Measurements from ENCODE around the gene CDIPT. TPM values are rescaled to one million over a fixed set of nuclear protein-coding genes. Genes with fewer than 3 reads are reported as not detected.

Gene CDIPT
- total RNA-seq, 1 experiment from 2014 or later, result 57.4 TPM

DNA sequence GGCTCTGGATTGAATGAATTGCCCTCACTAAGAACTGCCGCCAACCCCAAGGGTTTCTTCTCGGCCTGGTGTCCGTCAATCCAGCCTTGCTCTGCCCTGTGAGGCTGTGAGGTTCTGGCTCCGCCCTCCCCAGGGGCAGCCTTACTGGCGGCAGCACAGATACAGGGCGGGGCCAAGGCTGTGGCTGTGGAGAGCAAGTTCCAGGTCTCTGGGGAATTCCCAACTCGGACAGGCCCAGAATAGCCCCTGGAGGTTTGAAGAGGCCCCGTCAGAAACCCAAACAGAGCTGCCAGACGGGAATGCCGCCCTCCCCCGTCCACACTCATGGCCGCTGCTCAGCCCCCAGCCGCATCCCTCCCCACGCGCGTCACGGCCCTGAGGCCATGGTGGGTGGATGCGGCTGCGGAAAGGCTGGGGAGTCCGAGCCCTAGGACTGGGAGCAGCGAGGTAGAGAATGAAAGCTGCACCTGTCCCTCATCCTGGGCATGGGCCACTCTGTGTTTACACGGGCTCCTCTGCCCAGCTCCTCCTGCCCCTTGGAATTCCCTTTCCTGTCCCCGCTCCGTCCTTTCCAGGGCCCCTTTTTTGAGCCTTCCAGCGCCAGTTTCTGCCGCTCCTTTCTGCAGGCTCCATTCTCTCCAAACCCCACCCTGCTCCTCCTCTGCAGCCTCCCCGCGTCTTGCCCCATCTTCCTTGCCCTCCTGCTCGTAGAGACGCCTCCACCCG is 51.7 kb downstream of the CDIPT start:
- peak; percentile 93 for DNase-seq
- Histone ChIP-seq H3K4me1 (ENCODE audit: low read length) (peaks cover 77% of the 10 kb centered on the region), H3K4me2 (ENCODE audit: low read depth, low read length, poor library complexity, severe bottlenecking) (peak overlapping the region; percentile 80), H4K20me1 (ENCODE audit: insufficient read depth, low read depth, low read length) (peaks cover 20% of the 10 kb centered on the region), H3K9me2 (replicated peaks; ENCODE audit: insufficient read depth, low read length) (no peaks in the 10 kb centered on the region), H3K27ac (ENCODE audit: low read length) (peak overlapping the region; percentile 57), H3K36me3 (ENCODE audit: insufficient read depth, low read length) (peaks cover 23% of the 10 kb centered on the region), H3K9me3 (ENCODE audit: low read length) (no peaks in the 10 kb centered on the region), H3K27me3 (ENCODE audit: low read length) (no peaks in the 10 kb centered on the region), H3K79me2 (ENCODE audit: low read length) (peaks cover 25% of the 10 kb centered on the region), H3K9ac (ENCODE audit: low read length) (peak overlapping the region; percentile 96), H3K4me3 (ENCODE audit: low read length) (peak overlapping the region; percentile 75; the same call in 1 of the 2 replicates), H2AFZ (ENCODE audit: low read length) (no peak overlapping the region)

- H3K4me2 ChIP-seq (ENCODE audit: low read depth, low read length, poor library complexity, severe bottlenecking), result peak overlapping the region; percentile 80
- peaks cover 77% of the 10 kb centered on the region for H3K4me1 ChIP-seq (ENCODE audit: low read length)
- peak overlapping the region; percentile 75; the same call in 1 of the 2 replicates for H3K4me3 ChIP-seq (ENCODE audit: low read length)
- H3K27me3 ChIP-seq (ENCODE audit: low read length), result no peaks in the 10 kb centered on the region
- H3K9ac ChIP-seq (ENCODE audit: low read length), result peak overlapping the region; percentile 96
- H2AFZ ChIP-seq (ENCODE audit: low read length), result no peak overlapping the region
- peak overlapping the region; percentile 57 for H3K27ac ChIP-seq (ENCODE audit: low read length)
- peaks cover 25% of the 10 kb centered on the region for H3K79me2 ChIP-seq (ENCODE audit: low read length)
- H3K9me2 ChIP-seq (replicated peaks; ENCODE audit: insufficient read depth, low read length), result no peaks in the 10 kb centered on the region
- H3K36me3 ChIP-seq (ENCODE audit: insufficient read depth, low read length), result peaks cover 23% of the 10 kb centered on the region
- peaks cover 20% of the 10 kb centered on the region for H4K20me1 ChIP-seq (ENCODE audit: insufficient read depth, low read depth, low read length)
- peak; percentile 61 for DNase-seq
- H3K9me3 ChIP-seq (ENCODE audit: low read length), result no peaks in the 10 kb centered on the region
Observed at GRCh38 chr16:29810699-29811169, 52.3 kb downstream of the CDIPT start.

DNA sequence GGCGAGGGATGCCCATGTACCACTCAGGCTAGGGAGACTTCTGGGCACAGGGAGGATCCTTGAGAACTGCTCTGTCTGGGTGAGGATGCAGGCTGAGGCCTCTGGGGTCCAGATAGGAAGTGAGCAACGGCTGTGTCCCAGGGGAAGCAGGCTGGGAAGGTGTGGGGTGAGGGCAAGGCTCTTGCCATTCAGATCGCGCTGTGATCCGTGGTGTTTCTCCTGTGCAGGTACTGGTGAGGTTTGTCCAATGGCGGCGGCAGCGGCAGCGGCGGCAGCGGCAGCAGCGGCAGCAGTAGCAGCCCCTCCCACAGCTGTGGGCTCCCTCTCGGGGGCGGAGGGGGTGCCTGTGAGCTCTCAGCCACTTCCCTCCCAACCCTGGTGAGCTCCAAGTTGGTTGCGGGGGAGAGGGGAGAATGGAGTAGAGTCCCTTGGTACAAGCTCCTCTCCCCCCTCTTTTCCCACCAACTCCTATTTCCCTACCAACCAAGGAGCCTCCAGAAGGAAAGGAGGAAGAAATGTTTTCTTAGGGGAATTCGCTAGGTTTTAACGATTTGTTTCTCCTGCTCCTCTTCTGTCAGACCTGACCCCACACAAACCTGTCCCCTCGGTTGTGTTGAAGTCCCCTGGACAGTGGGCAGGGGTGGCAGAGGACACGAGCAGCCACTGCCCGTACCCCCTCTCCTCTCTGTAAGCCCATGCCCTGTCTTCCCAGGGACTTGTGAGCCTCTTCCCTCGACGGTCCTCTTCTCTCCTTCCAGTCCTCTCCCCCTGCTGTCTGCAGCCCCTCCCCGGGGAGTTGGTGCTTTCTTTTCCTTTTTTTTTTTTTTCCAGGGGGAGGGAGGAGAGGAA is 53.0 kb downstream of the CDIPT start:
- Histone ChIP-seq H3K4me3 (ENCODE audit: low read length) (peak overlapping the region; percentile 75; the same call in 1 of the 2 replicates), H3K27me3 (ENCODE audit: low read length) (no peaks in the 10 kb centered on the region), H2AFZ (ENCODE audit: low read length) (no peak overlapping the region), H3K9me3 (ENCODE audit: low read length) (no peaks in the 10 kb centered on the region), H3K4me2 (ENCODE audit: low read depth, low read length, poor library complexity, severe bottlenecking) (peak overlapping the region; percentile 80), H3K36me3 (ENCODE audit: insufficient read depth, low read length) (peaks cover 23% of the 10 kb centered on the region), H3K9me2 (replicated peaks; ENCODE audit: insufficient read depth, low read length) (no peaks in the 10 kb centered on the region), H3K79me2 (ENCODE audit: low read length) (peaks cover 25% of the 10 kb centered on the region), H3K27ac (ENCODE audit: low read length) (peak overlapping the region; percentile 57), H3K4me1 (ENCODE audit: low read length) (peaks cover 73% of the 10 kb centered on the region), H3K9ac (ENCODE audit: low read length) (peak overlapping the region; percentile 96), H4K20me1 (ENCODE audit: insufficient read depth, low read depth, low read length) (peaks cover 20% of the 10 kb centered on the region)
- DNase-seq, result peak; percentile 62

- Histone ChIP-seq H3K36me3 (ENCODE audit: insufficient read depth, low read length) (peaks cover 23% of the 10 kb centered on the region), H2AFZ (ENCODE audit: low read length) (no peak overlapping the region), H3K4me2 (ENCODE audit: low read depth, low read length, poor library complexity, severe bottlenecking) (peak overlapping the region; percentile 80), H4K20me1 (ENCODE audit: insufficient read depth, low read depth, low read length) (peaks cover 20% of the 10 kb centered on the region), H3K27ac (ENCODE audit: low read length) (peak overlapping the region; percentile 91; the same call in 1 of the 2 replicates), H3K4me3 (ENCODE audit: low read length) (peak overlapping the region; percentile 75; the same call in 1 of the 2 replicates), H3K4me1 (ENCODE audit: low read length) (peaks cover 73% of the 10 kb centered on the region), H3K9me2 (replicated peaks; ENCODE audit: insufficient read depth, low read length) (no peaks in the 10 kb centered on the region), H3K9ac (ENCODE audit: low read length) (peak overlapping the region; percentile 96), H3K79me2 (ENCODE audit: low read length) (peaks cover 25% of the 10 kb centered on the region), H3K27me3 (ENCODE audit: low read length) (no peaks in the 10 kb centered on the region), H3K9me3 (ENCODE audit: low read length) (no peaks in the 10 kb centered on the region)
- DNase-seq, result no peak
Observed at GRCh38 chr16:29809031-29809747, 53.8 kb downstream of the CDIPT start.

Small RNAs within 50 kb of the gene (small RNA-seq; reads per million reads assigned to genes)
- gene AC009133.6 (not detected), gene AC120114.4 (not detected)

Other genes starting within 250 kb of the CDIPT start
- 0.63 and 1.0 TPM in 2 replicates for gene SPN, start 200.0 kb downstream of the CDIPT start, total RNA-seq (2014; rRNA removed; shearing (Covaris generic); ENCODE audit: low replicate concordance)
- 39.6 and 45.8 TPM in 2 replicates for gene QPRT, start 184.0 kb downstream of the CDIPT start, total RNA-seq (2014; rRNA removed; shearing (Covaris generic); ENCODE audit: low replicate concordance)
- gene C16orf54, start 117.2 kb downstream of the CDIPT start, total RNA-seq (2014; rRNA removed; shearing (Covaris generic); ENCODE audit: low replicate concordance), result 0.86 and 2.5 TPM in 2 replicates
- gene ZG16, start 85.0 kb downstream of the CDIPT start, total RNA-seq (2014; rRNA removed; shearing (Covaris generic); ENCODE audit: low replicate concordance), result not detected in 2 replicates
- gene KIF22, start 72.5 kb downstream of the CDIPT start, total RNA-seq (2014; rRNA removed; shearing (Covaris generic); ENCODE audit: low replicate concordance), result 75.4 and 105 TPM in 2 replicates
- gene MAZ, start 56.7 kb downstream of the CDIPT start, total RNA-seq (2014; rRNA removed; shearing (Covaris generic); ENCODE audit: low replicate concordance), result 118 and 320 TPM in 2 replicates
- gene PRRT2, start 51.0 kb downstream of the CDIPT start, total RNA-seq (2014; rRNA removed; shearing (Covaris generic); ENCODE audit: low replicate concordance), result 0.87 and 3.5 TPM in 2 replicates
- 25.4 and 69.2 TPM in 2 replicates for gene PAGR1, start 47.1 kb downstream of the CDIPT start, total RNA-seq (2014; rRNA removed; shearing (Covaris generic); ENCODE audit: low replicate concordance)
- 7.8 and 25.7 TPM in 2 replicates for gene MVP, start 42.8 kb downstream of the CDIPT start, total RNA-seq (2014; rRNA removed; shearing (Covaris generic); ENCODE audit: low replicate concordance)
- gene SEZ6L2, start 36.3 kb upstream of the CDIPT start, total RNA-seq (2014; rRNA removed; shearing (Covaris generic); ENCODE audit: low replicate concordance), result 0.04 TPM in 1 of 2 replicates, not detected in the other
- gene ASPHD1, start 37.3 kb upstream of the CDIPT start, total RNA-seq (2014; rRNA removed; shearing (Covaris generic); ENCODE audit: low replicate concordance), result 0.19 and 2.2 TPM in 2 replicates
- 14.2 and 52.9 TPM in 2 replicates for gene KCTD13, start 63.0 kb upstream of the CDIPT start, total RNA-seq (2014; rRNA removed; shearing (Covaris generic); ENCODE audit: low replicate concordance)
- gene TMEM219, start 98.9 kb upstream of the CDIPT start, total RNA-seq (2014; rRNA removed; shearing (Covaris generic); ENCODE audit: low replicate concordance), result 120 and 128 TPM in 2 replicates
- 21.5 and 30.7 TPM in 2 replicates for gene TAOK2, start 110.6 kb upstream of the CDIPT start, total RNA-seq (2014; rRNA removed; shearing (Covaris generic); ENCODE audit: low replicate concordance)
- gene HIRIP3, start 132.4 kb upstream of the CDIPT start, total RNA-seq (2014; rRNA removed; shearing (Covaris generic); ENCODE audit: low replicate concordance), result 9.6 and 22.1 TPM in 2 replicates
- 67.7 and 94.0 TPM in 2 replicates for gene INO80E, start 133.0 kb upstream of the CDIPT start, total RNA-seq (2014; rRNA removed; shearing (Covaris generic); ENCODE audit: low replicate concordance)
- gene DOC2A, start 147.8 kb upstream of the CDIPT start, total RNA-seq (2014; rRNA removed; shearing (Covaris generic); ENCODE audit: low replicate concordance), result not detected in 2 replicates
- not detected in 2 replicates for gene C16orf92, start 160.0 kb upstream of the CDIPT start, total RNA-seq (2014; rRNA removed; shearing (Covaris generic); ENCODE audit: low replicate concordance)
- gene TLCD3B, start 168.0 kb upstream of the CDIPT start, total RNA-seq (2014; rRNA removed; shearing (Covaris generic); ENCODE audit: low replicate concordance), result 1.0 TPM in 1 of 2 replicates, not detected in the other
- gene ALDOA, start 202.5 kb upstream of the CDIPT start, total RNA-seq (2014; rRNA removed; shearing (Covaris generic); ENCODE audit: low replicate concordance), result 1,486 and 1,797 TPM in 2 replicates
- gene PPP4C, start 212.8 kb upstream of the CDIPT start, total RNA-seq (2014; rRNA removed; shearing (Covaris generic); ENCODE audit: low replicate concordance), result 103 and 154 TPM in 2 replicates
- 1.8 and 2.1 TPM in 2 replicates for gene TBX6, start 228.7 kb upstream of the CDIPT start, total RNA-seq (2014; rRNA removed; shearing (Covaris generic); ENCODE audit: low replicate concordance)
- 62.1 and 93.0 TPM in 2 replicates for gene YPEL3, start 233.0 kb upstream of the CDIPT start, total RNA-seq (2014; rRNA removed; shearing (Covaris generic); ENCODE audit: low replicate concordance)

Data from Karpas-422 (cell line).